ENCODE data around the gene PRR22.
"Not testable (repeated sequence)": the region's sequence is repeated elsewhere in the genome, so short reads cannot be mapped to it uniquely, and the experiment has no call there.

Gene PRR22

GRCh38 chr19:5744999-5745398 lies 39.5 kb downstream of the PRR22 start:
- not testable (repeated sequence) for DNase-seq

- DNase-seq, result no peak
Observed at GRCh38 chr19:5743630-5744029, 40.9 kb downstream of the PRR22 start.

GRCh38 chr19:5742051-5742450 lies 42.5 kb downstream of the PRR22 start:
- DNase-seq, result no peak

GRCh38 chr19:5738423-5738822 lies 46.1 kb downstream of the PRR22 start:
- DNase-seq, result no peak

GRCh38 chr19:5733172-5733571 lies 51.4 kb downstream of the PRR22 start:
- not testable (repeated sequence) for DNase-seq
